ENCODE data around the gene RAMACL.

GRCh38 chr6:166620478-166621113, 34.1 kb upstream of the RAMACL start:
- TF ChIP-seq CTCF (conservative IDR thresholded peaks at IDR 0.05; ENCODE audit: low read depth, low read length) = no peak
- no peak for TF ChIP-seq CHD1 (IDR thresholded peaks at IDR 0.05; ENCODE audit: low read depth, low read length)
- no peak for TF ChIP-seq MAFK (IDR thresholded peaks at IDR 0.05; ENCODE audit: low read depth, low read length)

All from IMR-90 (cell line).